SK-N-SH (cell line): Measurements from ENCODE around the gene CD209. TPM values are rescaled to one million over a fixed set of nuclear protein-coding genes. Genes with fewer than 3 reads are reported as not detected.

ENCODE experiments used
- CTCF ChIA-PET: fragments of 300-600, 350-600 bp; formaldehyde crosslinking; extraction: SDS; loops from one replicate; lab custom pipeline; 2021; lab: Yijun Ruan, JAX
- POLR2A ChIA-PET: fragments of 350-600 bp; sonication (Branson Sonifier 250); formaldehyde crosslinking; extraction: SDS; loops from one replicate; lab custom pipeline; 2020; ENCODE audit warnings: antibody characterized with exemption, inconsistent platforms; lab: Yijun Ruan, JAX
- DNase-seq: peaks from one replicate; pipeline ENCODE4 v3.0.0; 2012
- H2AFZ ChIP-seq: fragments of 200-600 bp; sonication (generic); 2 replicates; pipeline ENCODE4 v1.8.1; 2016; ENCODE audit warnings: antibody characterized with exemption, mild to moderate bottlenecking, low read depth
- H3F3A ChIP-seq: fragments of 200-600 bp; sonication (generic); replicated peaks from 2 replicates; pipeline ENCODE3; 2016; ENCODE audit warnings: antibody characterized with exemption, mild to moderate bottlenecking; ENCODE audit not compliant: insufficient read depth
- H3K27ac ChIP-seq, 2 experiments: fragments of 200-500 bp in 1 of 2; fragments of 200-600 bp in 1 of 2; sonication (Bioruptor generic) in 1 of 2; sonication (generic), shearing (Covaris generic) in 1 of 2; 2 replicates each; pipeline versions ENCODE4 v1.5.1 to v1.6.1; 2014 to 2016; ENCODE audit warnings: low read depth in 2 of 2, inconsistent platforms in 1 of 2, low read length in 1 of 2, mild to moderate bottlenecking in 1 of 2, mixed read lengths in 1 of 2
- H3K27me3 ChIP-seq: fragments of 200-600 bp; sonication (generic), shearing (Covaris generic); 2 replicates; pipeline ENCODE4 v1.6.1; 2016; ENCODE audit warnings: mixed run types; ENCODE audit not compliant: insufficient read depth
- H3K36me3 ChIP-seq, 2 experiments: fragments of 200-500 bp in 1 of 2; fragments of 200-600 bp in 1 of 2; sonication (Bioruptor generic) in 1 of 2; sonication (generic) in 1 of 2; replicated peaks in 1 of 2; 2 replicates each; pipeline versions ENCODE3 to v1.5.1; 2014 to 2016; ENCODE audit warnings: low read length in 1 of 2, mild to moderate bottlenecking in 1 of 2; ENCODE audit not compliant: insufficient read depth in 2 of 2, control insufficient read depth in 1 of 2
- H3K4me1 ChIP-seq, 2 experiments: fragments of 200-500 bp in 1 of 2; fragments of 200-600 bp in 1 of 2; sonication (Bioruptor generic) in 1 of 2; sonication (generic), shearing (Covaris generic) in 1 of 2; 2 replicates each; pipeline versions ENCODE4 v1.5.1 to v1.6.1; 2014 to 2016; ENCODE audit warnings: low read depth in 1 of 2, low read length in 1 of 2, mixed run types in 1 of 2; ENCODE audit not compliant: insufficient read depth in 2 of 2, control insufficient read depth in 1 of 2
- H3K4me2 ChIP-seq: fragments of 200-600 bp; sonication (generic), shearing (Covaris generic); 2 replicates; pipeline ENCODE4 v1.6.1; 2017; ENCODE audit warnings: mixed run types
- H3K4me3 ChIP-seq, 2 experiments: fragments of 200-500 bp in 1 of 2; fragments of 200-600 bp in 1 of 2; sonication (Bioruptor generic) in 1 of 2; sonication (generic), shearing (Covaris generic) in 1 of 2; 2 replicates each; pipeline versions ENCODE4 v1.5.1 to v1.8.1; 2014 to 2016; ENCODE audit warnings: low read depth in 2 of 2, inconsistent platforms in 1 of 2, low read length in 1 of 2, mild to moderate bottlenecking in 1 of 2, mixed read lengths in 1 of 2, moderate library complexity in 1 of 2
- H3K79me2 ChIP-seq: fragments of 200-600 bp; sonication (generic); 2 replicates; pipeline ENCODE4 v1.8.1; 2017; ENCODE audit warnings: mild to moderate bottlenecking; ENCODE audit not compliant: insufficient read depth
- H3K9ac ChIP-seq: fragments of 200-600 bp; sonication (generic); 2 replicates; pipeline ENCODE4 v1.6.1; 2017; ENCODE audit warnings: mixed run types
- H3K9me2 ChIP-seq: fragments of 200-600 bp; sonication (generic); 2 replicates; pipeline ENCODE4 v1.6.1; 2017; ENCODE audit warnings: mixed run types
- H3K9me3 ChIP-seq: fragments of 200-600 bp; sonication (generic); 2 replicates; pipeline ENCODE4 v1.6.1; 2017; ENCODE audit warnings: mixed run types, mild to moderate bottlenecking, moderate library complexity
- H4K20me1 ChIP-seq: fragments of 200-600 bp; sonication (generic); 2 replicates; pipeline ENCODE4 v1.6.1; 2017; ENCODE audit warnings: mild to moderate bottlenecking, mixed run types; ENCODE audit not compliant: insufficient read depth
- CHD2 ChIP-seq: fragments of 150-350 bp; IDR thresholded peaks from 2 replicates; pipeline ENCODE4 v1.6.1; 2018; ENCODE audit warnings: low read length; ENCODE audit not compliant: partially characterized antibody
- CTCF ChIP-seq: fragments of 200-600 bp; sonication (generic); IDR thresholded peaks from 2 replicates; pipeline ENCODE4 v1.6.1; 2017; ENCODE audit warnings: antibody characterized with exemption, mild to moderate bottlenecking, moderate library complexity
- EP300 ChIP-seq, 2 experiments: IDR thresholded peaks; 2 replicates each; pipeline versions ENCODE4 v1.4.0 to v1.6.1; 2012; ENCODE audit warnings: borderline replicate concordance in 1 of 2, low read depth in 1 of 2, low read length in 1 of 2
- IRF3 ChIP-seq: fragments of 150-350 bp; IDR thresholded peaks from 2 replicates; pipeline ENCODE4 v1.6.1; 2016; ENCODE audit warnings: mild to moderate bottlenecking, low read depth, low read length
- JUND ChIP-seq: IDR thresholded peaks from 2 replicates; pipeline ENCODE4 v1.4.0; 2012
- MAX ChIP-seq: IDR thresholded peaks from 2 replicates; pipeline ENCODE4 v1.4.0; 2012; ENCODE audit warnings: low read depth
- MEF2A ChIP-seq: IDR thresholded peaks from 2 replicates; pipeline ENCODE4 v1.4.0; 2012; ENCODE audit warnings: low read depth, borderline replicate concordance
- NFIC ChIP-seq: IDR thresholded peaks from 2 replicates; pipeline ENCODE4 v1.4.0; 2012; ENCODE audit warnings: borderline replicate concordance
- RFX5 ChIP-seq: IDR thresholded peaks from 2 replicates; pipeline ENCODE4 v1.6.1; 2012; ENCODE audit warnings: mild to moderate bottlenecking, improper control_type of control experiment, low read length
- RXRA ChIP-seq: IDR thresholded peaks from 2 replicates; pipeline ENCODE4 v1.4.0; 2012; ENCODE audit warnings: low read depth, mild to moderate bottlenecking, borderline replicate concordance
- SMC3 ChIP-seq: IDR thresholded peaks from 2 replicates; pipeline ENCODE4 v1.6.1; 2012; ENCODE audit warnings: low read depth, low read length, improper control_type of control experiment
- TAF1 ChIP-seq: IDR thresholded peaks from 2 replicates; pipeline ENCODE4 v1.6.1; 2012; ENCODE audit warnings: low read depth, mild to moderate bottlenecking, low read length, moderate library complexity, borderline replicate concordance
- TCF12 ChIP-seq: IDR thresholded peaks from 2 replicates; pipeline ENCODE4 v1.4.0; 2012
- USF2 ChIP-seq: fragments of 150-350 bp; IDR thresholded peaks from 2 replicates; pipeline ENCODE4 v1.6.1; 2017; ENCODE audit warnings: antibody characterized with exemption, low read length, low read depth, borderline replicate concordance
- YY1 ChIP-seq: IDR thresholded peaks from 2 replicates; pipeline ENCODE4 v1.4.0; 2012; ENCODE audit warnings: low read depth, mild to moderate bottlenecking
- WGBS: methylation state at CpG from one replicate; pipeline ENCODE4 v1.1.6; 2017; ENCODE audit warnings: low lambda C conversion rate; 5-methylcytosine and 5-hydroxymethylcytosine counted together
- polyA plus RNA-seq, 3 experiments: library from polyadenylated mRNA; depleted of rRNA; stranded (reverse); fragments of >200 nt; gene quantifications; 2 replicates each; pipeline ENCODE4 v1.2.3, GENCODE V29; 2012
- TF ChIP-seq, protein P1 (sequence below): IDR thresholded peaks from 2 replicates; pipeline ENCODE4; 2012

Gene CD209
- polyA plus RNA-seq, 1 of the 3 experiments (the other 2 are of a cell fraction) = not detected

DNA sequence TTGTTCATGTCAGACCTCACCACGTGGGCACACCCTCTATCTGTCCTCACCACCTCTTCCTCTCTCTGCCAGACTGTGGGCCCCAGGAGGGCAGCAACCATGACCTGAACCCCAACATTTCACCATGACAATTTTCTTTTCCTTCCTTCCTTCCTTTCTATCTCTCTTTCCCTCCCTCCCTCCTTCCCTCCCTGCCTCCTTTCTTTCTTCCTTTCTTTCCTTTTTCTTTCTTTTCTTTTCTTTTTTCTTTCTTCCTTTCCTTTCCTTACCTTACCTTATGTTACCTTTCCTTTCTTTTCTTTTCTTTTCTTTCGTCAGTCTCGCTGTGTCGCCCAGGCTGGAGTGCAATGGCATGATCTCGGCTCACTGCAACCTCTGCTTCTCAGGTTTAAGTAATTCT, 36.7 kb downstream of the CD209 start (continued):
- TF ChIP-seq TAF1 (no peak), YY1 (no peak), NFIC (no peak)

GRCh38 chr19:7709932-7710460, 37.3 kb downstream of the CD209 start:
- 7% methylated on average over 10 of the region's 10 CpGs for WGBS
- Histone ChIP-seq H3K9me3 (no peaks in the 10 kb centered on the region), H4K20me1 (no peaks in the 10 kb centered on the region), H3K4me2 (no peak overlapping the region), H3K27ac (no peak overlapping the region), H3K4me3 (no peak overlapping the region), H3K9me2 (no peaks in the 10 kb centered on the region), H3K4me1 (no peaks in the 10 kb centered on the region), H3F3A (no peaks in the 10 kb centered on the region)
- ChIA-PET POLR2A (no interaction called here), CTCF (interaction anchor here (1.4 kb wide), 1 partner anchor 29 kb away, joined by 4 read pairs; the partner anchor contains the start of gene TRAPPC5)
- TF ChIP-seq, protein P1, sequence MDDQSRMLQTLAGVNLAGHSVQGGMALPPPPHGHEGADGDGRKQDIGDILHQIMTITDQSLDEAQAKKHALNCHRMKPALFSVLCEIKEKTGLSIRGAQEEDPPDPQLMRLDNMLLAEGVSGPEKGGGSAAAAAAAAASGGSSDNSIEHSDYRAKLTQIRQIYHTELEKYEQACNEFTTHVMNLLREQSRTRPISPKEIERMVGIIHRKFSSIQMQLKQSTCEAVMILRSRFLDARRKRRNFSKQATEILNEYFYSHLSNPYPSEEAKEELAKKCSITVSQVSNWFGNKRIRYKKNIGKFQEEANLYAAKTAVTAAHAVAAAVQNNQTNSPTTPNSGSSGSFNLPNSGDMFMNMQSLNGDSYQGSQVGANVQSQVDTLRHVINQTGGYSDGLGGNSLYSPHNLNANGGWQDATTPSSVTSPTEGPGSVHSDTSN = no peak
- TF ChIP-seq RFX5 (no peak), TCF12 (no peak), USF2 (no peak), JUND (no peak), CHD2 (no peak), RXRA (no peak), CTCF (no peak), IRF3 (no peak), MEF2A (no peak), SMC3 (no peak), EP300 (IDR thresholded peaks at IDR 0.05; ENCODE audit: borderline replicate concordance in 1 of 2, low read depth in 1 of 2, low read length in 1 of 2) (no peak), MAX (no peak)
- TF ChIP-seq, all 33 proteins: peak for 0
- H3K9ac ChIP-seq = no peak overlapping the region
- H2AFZ ChIP-seq = no peak overlapping the region
- H3K36me3 ChIP-seq = no peaks in the 10 kb centered on the region
- no peak for DNase-seq
- no peaks in the 10 kb centered on the region for H3K79me2 ChIP-seq
- H3K27me3 ChIP-seq = peaks cover 46% of the 10 kb centered on the region
